ENCODE results near the gene TBCCD1. TPM values are rescaled to one million over a fixed set of nuclear protein-coding genes. Genes with fewer than 3 reads are reported as not detected.

The TBCCD1 gene
- total RNA-seq, 1 donor from 2014 or later, result 19.5 TPM

- H3K27ac Mint-ChIP-seq (ENCODE audit: unreplicated experiment), result no peak overlapping the region
- no peaks in the 10 kb centered on the region for H3K9me3 Mint-ChIP-seq (ENCODE audit: unreplicated experiment)
- H3K4me3 Mint-ChIP-seq (ENCODE audit: unreplicated experiment), result no peak overlapping the region
- H3K27me3 Mint-ChIP-seq (ENCODE audit: unreplicated experiment), result peaks cover 3% of the 10 kb centered on the region
- H3K36me3 Mint-ChIP-seq (ENCODE audit: low read depth, unreplicated experiment), result no peaks in the 10 kb centered on the region
- no peak for DNase-seq (ENCODE audit: low spot score)
- H3K4me1 Mint-ChIP-seq (ENCODE audit: unreplicated experiment), result no peaks in the 10 kb centered on the region
- TF ChIP-seq CTCF (IDR thresholded peaks at IDR 0.05; ENCODE audit: unreplicated experiment), result no peak
These were observed 45.9 kb downstream of the TBCCD1 start for GRCh38 chr3:186520957-186521842.

GRCh38 chr3:186520431-186520830 is 46.7 kb downstream of the TBCCD1 start:
- H3K4me3 Mint-ChIP-seq (ENCODE audit: unreplicated experiment), result no peak overlapping the region
- no peak overlapping the region for H3K27ac Mint-ChIP-seq (ENCODE audit: unreplicated experiment)
- DNase-seq (ENCODE audit: low spot score), result no peak
- peaks cover 2% of the 10 kb centered on the region for H3K27me3 Mint-ChIP-seq (ENCODE audit: unreplicated experiment)
- TF ChIP-seq CTCF (IDR thresholded peaks at IDR 0.05; ENCODE audit: unreplicated experiment), result no peak
- no peaks in the 10 kb centered on the region for H3K4me1 Mint-ChIP-seq (ENCODE audit: unreplicated experiment)
- no peaks in the 10 kb centered on the region for H3K36me3 Mint-ChIP-seq (ENCODE audit: low read depth, unreplicated experiment)
- H3K9me3 Mint-ChIP-seq (ENCODE audit: unreplicated experiment), result no peaks in the 10 kb centered on the region

GRCh38 chr3:186519021-186519658 is 48.0 kb downstream of the TBCCD1 start:
- no peak overlapping the region for H3K4me3 Mint-ChIP-seq (ENCODE audit: unreplicated experiment)
- H3K36me3 Mint-ChIP-seq (ENCODE audit: low read depth, unreplicated experiment), result no peaks in the 10 kb centered on the region
- H3K9me3 Mint-ChIP-seq (ENCODE audit: unreplicated experiment), result no peaks in the 10 kb centered on the region
- no peak for DNase-seq (ENCODE audit: low spot score)
- peaks cover 2% of the 10 kb centered on the region for H3K27me3 Mint-ChIP-seq (ENCODE audit: unreplicated experiment)
- no peaks in the 10 kb centered on the region for H3K4me1 Mint-ChIP-seq (ENCODE audit: unreplicated experiment)
- no peak for TF ChIP-seq CTCF (IDR thresholded peaks at IDR 0.05; ENCODE audit: unreplicated experiment)
- no peak overlapping the region for H3K27ac Mint-ChIP-seq (ENCODE audit: unreplicated experiment)

- DNase-seq (ENCODE audit: low spot score), result no peak
- Mint-ChIP-seq H3K27ac (ENCODE audit: unreplicated experiment) (no peak overlapping the region), H3K27me3 (ENCODE audit: unreplicated experiment) (peaks cover 3% of the 10 kb centered on the region), H3K4me3 (ENCODE audit: unreplicated experiment) (no peak overlapping the region), H3K4me1 (ENCODE audit: unreplicated experiment) (no peaks in the 10 kb centered on the region), H3K9me3 (ENCODE audit: unreplicated experiment) (no peaks in the 10 kb centered on the region), H3K36me3 (ENCODE audit: low read depth, unreplicated experiment) (no peaks in the 10 kb centered on the region)
- TF ChIP-seq CTCF (IDR thresholded peaks at IDR 0.05; ENCODE audit: unreplicated experiment), result no peak
These were observed 49.9 kb downstream of the TBCCD1 start for GRCh38 chr3:186517218-186517617.

GRCh38 chr3:186516646-186517045 is 50.5 kb downstream of the TBCCD1 start:
- Mint-ChIP-seq H3K9me3 (ENCODE audit: unreplicated experiment) (no peaks in the 10 kb centered on the region), H3K27ac (ENCODE audit: unreplicated experiment) (no peak overlapping the region), H3K27me3 (ENCODE audit: unreplicated experiment) (peaks cover 3% of the 10 kb centered on the region), H3K36me3 (ENCODE audit: low read depth, unreplicated experiment) (no peaks in the 10 kb centered on the region), H3K4me1 (ENCODE audit: unreplicated experiment) (no peaks in the 10 kb centered on the region), H3K4me3 (ENCODE audit: unreplicated experiment) (no peak overlapping the region)
- TF ChIP-seq CTCF (IDR thresholded peaks at IDR 0.05; ENCODE audit: unreplicated experiment), result no peak
- DNase-seq (ENCODE audit: low spot score), result no peak

All from endothelial cell (in vitro differentiated cells).